GM13977 (cell line): ENCODE results near the gene HGS.
A peak's percentile ranks its signal among the peaks of the same experiment; 100 is the strongest.
"Not testable (repeated sequence)": the region's sequence is repeated elsewhere in the genome, so short reads cannot be mapped to it uniquely, and the experiment has no call there.

Experiments
- DNase-seq: peaks from one replicate; pipeline ENCODE4 v3.0.0; 2012; ENCODE audit warnings: low spot score
- CTCF ChIP-seq: IDR thresholded peaks from 2 replicates; pipeline ENCODE4 v1.5.1; 2012; ENCODE audit warnings: mild to moderate bottlenecking, control low read depth; ENCODE audit not compliant: insufficient read depth; ENCODE audit errors: extremely low read depth, missing control alignments
- in situ Hi-C: fragments of 300-500 bp; cut with MboI; formaldehyde crosslinking; loops from one replicate; pipeline ENCODE4 v1.12.0; 2022; ENCODE audit warnings: low sequenced_read_pairs, low pct_unique_long_range_greater_than_20kb, mixed read lengths, inconsistent platforms; ENCODE audit not compliant: unreplicated experiment

Gene HGS

DNA sequence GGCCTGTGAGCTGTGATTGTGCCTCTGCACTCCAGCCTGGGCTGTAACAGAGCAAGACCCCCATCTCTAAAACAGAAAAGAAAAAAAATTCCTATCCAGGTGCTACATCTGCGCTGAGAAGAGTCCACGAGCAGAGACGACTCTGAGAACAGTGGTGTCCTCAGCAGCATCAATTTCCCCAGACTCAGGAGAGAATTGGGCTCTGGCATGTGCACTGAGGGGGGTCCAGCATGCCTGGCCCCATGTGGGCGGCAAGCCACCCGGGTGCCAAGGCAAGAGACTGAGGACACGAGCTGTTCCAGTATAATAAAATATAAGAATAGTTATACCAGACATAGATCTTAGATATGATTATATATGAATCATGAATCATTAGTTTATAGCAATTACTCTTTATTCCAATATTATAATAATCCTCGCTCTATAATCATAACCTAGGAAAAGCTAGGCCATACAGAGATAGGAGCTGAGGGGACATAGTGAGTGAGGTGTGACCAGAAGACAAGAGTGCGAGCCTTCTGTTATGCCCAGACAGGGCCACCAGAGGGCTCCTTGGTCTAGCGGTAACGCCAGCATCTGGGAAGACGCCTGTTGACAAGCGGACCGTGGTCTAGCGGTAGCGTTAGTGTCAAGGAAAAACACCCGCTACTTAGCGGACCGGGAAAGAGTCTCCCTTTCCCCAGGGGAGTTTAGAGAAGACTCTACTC is 8.1 kb upstream of the HGS start:
- in situ Hi-C loops, DNase-seq: not testable (repeated sequence)
- peak; percentile 44 for TF ChIP-seq CTCF

- DNase-seq = no peak
- TF ChIP-seq CTCF = no peak
- in situ Hi-C loops = no loop called here
These were observed 6.9 kb upstream of the HGS start for GRCh38 chr17:81676906-81677305.

DNA sequence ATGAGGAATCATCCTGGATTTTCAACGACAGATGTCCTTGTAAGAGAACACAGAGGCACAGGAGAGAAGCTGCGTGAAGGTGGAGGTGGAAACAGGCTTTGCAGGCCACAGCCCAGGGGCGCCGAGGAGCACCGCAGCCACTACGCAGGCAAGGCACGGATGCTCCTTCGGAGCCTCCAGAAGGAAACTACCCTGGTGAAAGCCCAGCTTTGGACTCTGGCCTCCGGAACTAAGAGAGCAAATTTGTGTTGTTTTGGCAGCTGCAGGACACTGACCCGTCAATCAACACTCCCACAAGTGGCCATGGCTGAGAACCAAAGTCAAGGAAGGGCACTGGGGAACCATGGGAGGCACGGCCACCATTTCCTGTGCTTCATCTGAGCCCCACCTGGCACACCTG is 3.7 kb upstream of the HGS start:
- DNase-seq = no peak
- in situ Hi-C loops = no loop called here
- no peak for TF ChIP-seq CTCF

GRCh38 chr17:81681672-81682071 is 2.1 kb upstream of the HGS start:
- TF ChIP-seq CTCF = no peak

GRCh38 chr17:81682565-81683207 is 1.1 kb upstream of the HGS start:
- in situ Hi-C loops = no loop called here
- no peak for TF ChIP-seq CTCF
- DNase-seq = no peak

More at GRCh38 chr17:81681672-81682071, 2.1 kb upstream of the HGS start:
- in situ Hi-C loops = no loop called here
- DNase-seq = no peak

DNA sequence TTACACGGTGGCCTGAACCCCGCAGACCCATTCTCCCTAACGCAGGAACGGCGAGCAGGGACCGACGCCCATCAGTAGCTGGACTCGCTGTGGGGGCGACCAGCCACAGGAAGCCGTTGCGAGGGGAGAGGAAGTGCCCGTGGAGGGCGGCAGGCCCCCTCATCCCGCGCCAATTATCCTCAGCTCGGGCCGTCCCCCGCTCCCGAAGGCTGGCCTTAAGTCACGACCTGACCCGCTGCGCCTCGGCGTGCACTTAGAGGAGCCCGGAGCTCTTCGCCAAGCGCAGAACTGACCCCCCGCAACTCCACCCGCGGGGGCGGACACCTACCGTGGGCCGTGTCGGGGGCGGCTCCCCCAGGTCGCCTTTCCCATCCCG is 615 bp upstream of the HGS start:
- DNase-seq = no peak
- no peak for TF ChIP-seq CTCF
- in situ Hi-C loops = no loop called here
